ENCODE measurements around the gene EPB41L2.
"Not testable (repeated sequence)": the region's sequence is repeated elsewhere in the genome, so short reads cannot be mapped to it uniquely, and the experiment has no call there.

EPB41L2 gene

GRCh38 chr6:130918171-130918570, 144.9 kb downstream of the EPB41L2 start:
- H3K4me3 ChIP-seq (ENCODE audit: low read length), result no peak overlapping the region
- H3K27ac ChIP-seq (ENCODE audit: low read length), result no peak overlapping the region
- no peaks in the 10 kb centered on the region for H3K36me3 ChIP-seq (ENCODE audit: control insufficient read depth, low read depth, low read length)
- H3K9ac ChIP-seq (ENCODE audit: low read length), result no peak overlapping the region
- H3K27me3 ChIP-seq (ENCODE audit: control insufficient read depth, insufficient read depth, low read length), result no peaks in the 10 kb centered on the region
- no peaks in the 10 kb centered on the region for H3K4me1 ChIP-seq (ENCODE audit: control insufficient read depth, low read depth, low read length)
- peaks cover 2% of the 10 kb centered on the region for H3K9me3 ChIP-seq (ENCODE audit: control insufficient read depth, low read depth, low read length)

- not testable (repeated sequence) for H3K4me3 ChIP-seq (ENCODE audit: low read length); H3K36me3 ChIP-seq (ENCODE audit: control insufficient read depth, low read depth, low read length); H3K9me3 ChIP-seq (ENCODE audit: control insufficient read depth, low read depth, low read length); H3K27ac ChIP-seq (ENCODE audit: low read length); H3K27me3 ChIP-seq (ENCODE audit: control insufficient read depth, insufficient read depth, low read length); H3K4me1 ChIP-seq (ENCODE audit: control insufficient read depth, low read depth, low read length); H3K9ac ChIP-seq (ENCODE audit: low read length)
Observed at GRCh38 chr6:130915606-130916005, 147.4 kb downstream of the EPB41L2 start.

- H3K27me3 ChIP-seq (ENCODE audit: control insufficient read depth, insufficient read depth, low read length), result no peaks in the 10 kb centered on the region
- no peaks in the 10 kb centered on the region for H3K36me3 ChIP-seq (ENCODE audit: control insufficient read depth, low read depth, low read length)
- H3K27ac ChIP-seq (ENCODE audit: low read length), result no peak overlapping the region
- H3K4me1 ChIP-seq (ENCODE audit: control insufficient read depth, low read depth, low read length), result no peaks in the 10 kb centered on the region
- H3K4me3 ChIP-seq (ENCODE audit: low read length), result no peak overlapping the region
- H3K9me3 ChIP-seq (ENCODE audit: control insufficient read depth, low read depth, low read length), result peaks cover 2% of the 10 kb centered on the region
- H3K9ac ChIP-seq (ENCODE audit: low read length), result no peak overlapping the region
Observed at GRCh38 chr6:130913120-130913519, 149.9 kb downstream of the EPB41L2 start.

- Histone ChIP-seq H3K27me3 (ENCODE audit: control insufficient read depth, insufficient read depth, low read length) (no peaks in the 10 kb centered on the region), H3K4me1 (ENCODE audit: control insufficient read depth, low read depth, low read length) (no peaks in the 10 kb centered on the region), H3K36me3 (ENCODE audit: control insufficient read depth, low read depth, low read length) (no peaks in the 10 kb centered on the region), H3K9me3 (ENCODE audit: control insufficient read depth, low read depth, low read length) (peaks cover 2% of the 10 kb centered on the region), H3K27ac (ENCODE audit: low read length) (no peak overlapping the region), H3K4me3 (ENCODE audit: low read length) (no peak overlapping the region), H3K9ac (ENCODE audit: low read length) (no peak overlapping the region)
Observed at GRCh38 chr6:130912434-130912833, 150.6 kb downstream of the EPB41L2 start.

GRCh38 chr6:130908958-130909357, 154.1 kb downstream of the EPB41L2 start:
- Histone ChIP-seq H3K36me3 (ENCODE audit: control insufficient read depth, low read depth, low read length) (no peaks in the 10 kb centered on the region), H3K9me3 (ENCODE audit: control insufficient read depth, low read depth, low read length) (no peaks in the 10 kb centered on the region), H3K27ac (ENCODE audit: low read length) (no peak overlapping the region), H3K27me3 (ENCODE audit: control insufficient read depth, insufficient read depth, low read length) (no peaks in the 10 kb centered on the region), H3K9ac (ENCODE audit: low read length) (no peak overlapping the region), H3K4me3 (ENCODE audit: low read length) (no peak overlapping the region), H3K4me1 (ENCODE audit: control insufficient read depth, low read depth, low read length) (no peaks in the 10 kb centered on the region)

- H3K27ac ChIP-seq (ENCODE audit: low read length), result no peak overlapping the region
- H3K36me3 ChIP-seq (ENCODE audit: control insufficient read depth, low read depth, low read length), result no peaks in the 10 kb centered on the region
- H3K9ac ChIP-seq (ENCODE audit: low read length), result no peak overlapping the region
- no peak overlapping the region for H3K4me3 ChIP-seq (ENCODE audit: low read length)
- H3K4me1 ChIP-seq (ENCODE audit: control insufficient read depth, low read depth, low read length), result peaks cover 5% of the 10 kb centered on the region
- H3K9me3 ChIP-seq (ENCODE audit: control insufficient read depth, low read depth, low read length), result no peaks in the 10 kb centered on the region
- H3K27me3 ChIP-seq (ENCODE audit: control insufficient read depth, insufficient read depth, low read length), result no peaks in the 10 kb centered on the region
Observed at GRCh38 chr6:130908188-130908587, 154.9 kb downstream of the EPB41L2 start.

GRCh38 chr6:130907687-130908086, 155.4 kb downstream of the EPB41L2 start:
- no peak overlapping the region for H3K9ac ChIP-seq (ENCODE audit: low read length)
- no peaks in the 10 kb centered on the region for H3K27me3 ChIP-seq (ENCODE audit: control insufficient read depth, insufficient read depth, low read length)
- H3K27ac ChIP-seq (ENCODE audit: low read length), result no peak overlapping the region
- peaks cover 10% of the 10 kb centered on the region for H3K4me1 ChIP-seq (ENCODE audit: control insufficient read depth, low read depth, low read length)
- H3K9me3 ChIP-seq (ENCODE audit: control insufficient read depth, low read depth, low read length), result no peaks in the 10 kb centered on the region
- no peak overlapping the region for H3K4me3 ChIP-seq (ENCODE audit: low read length)
- H3K36me3 ChIP-seq (ENCODE audit: control insufficient read depth, low read depth, low read length), result no peaks in the 10 kb centered on the region

- peaks cover 10% of the 10 kb centered on the region for H3K4me1 ChIP-seq (ENCODE audit: control insufficient read depth, low read depth, low read length)
- H3K4me3 ChIP-seq (ENCODE audit: low read length), result no peak overlapping the region
- no peak overlapping the region for H3K27ac ChIP-seq (ENCODE audit: low read length)
- no peaks in the 10 kb centered on the region for H3K27me3 ChIP-seq (ENCODE audit: control insufficient read depth, insufficient read depth, low read length)
- no peak overlapping the region for H3K9ac ChIP-seq (ENCODE audit: low read length)
- no peaks in the 10 kb centered on the region for H3K36me3 ChIP-seq (ENCODE audit: control insufficient read depth, low read depth, low read length)
- H3K9me3 ChIP-seq (ENCODE audit: control insufficient read depth, low read depth, low read length), result no peaks in the 10 kb centered on the region
Observed at GRCh38 chr6:130906736-130907381, 156.2 kb downstream of the EPB41L2 start.

GRCh38 chr6:130903602-130904001, 159.4 kb downstream of the EPB41L2 start:
- H3K27me3 ChIP-seq (ENCODE audit: control insufficient read depth, insufficient read depth, low read length), result no peaks in the 10 kb centered on the region
- no peak overlapping the region for H3K27ac ChIP-seq (ENCODE audit: low read length)
- no peaks in the 10 kb centered on the region for H3K36me3 ChIP-seq (ENCODE audit: control insufficient read depth, low read depth, low read length)
- no peaks in the 10 kb centered on the region for H3K9me3 ChIP-seq (ENCODE audit: control insufficient read depth, low read depth, low read length)
- H3K9ac ChIP-seq (ENCODE audit: low read length), result no peak overlapping the region
- H3K4me1 ChIP-seq (ENCODE audit: control insufficient read depth, low read depth, low read length), result peaks cover 10% of the 10 kb centered on the region
- no peak overlapping the region for H3K4me3 ChIP-seq (ENCODE audit: low read length)

- Histone ChIP-seq H3K9ac (ENCODE audit: low read length) (no peak overlapping the region), H3K27ac (ENCODE audit: low read length) (no peak overlapping the region), H3K9me3 (ENCODE audit: control insufficient read depth, low read depth, low read length) (no peaks in the 10 kb centered on the region), H3K4me3 (ENCODE audit: low read length) (no peak overlapping the region), H3K4me1 (ENCODE audit: control insufficient read depth, low read depth, low read length) (peaks cover 10% of the 10 kb centered on the region), H3K36me3 (ENCODE audit: control insufficient read depth, low read depth, low read length) (no peaks in the 10 kb centered on the region), H3K27me3 (ENCODE audit: control insufficient read depth, insufficient read depth, low read length) (no peaks in the 10 kb centered on the region)
Observed at GRCh38 chr6:130903007-130903406, 160.0 kb downstream of the EPB41L2 start.

- Histone ChIP-seq H3K27ac (ENCODE audit: low read length) (no peak overlapping the region), H3K27me3 (ENCODE audit: control insufficient read depth, insufficient read depth, low read length) (no peaks in the 10 kb centered on the region), H3K4me3 (ENCODE audit: low read length) (no peak overlapping the region), H3K9ac (ENCODE audit: low read length) (no peak overlapping the region), H3K9me3 (ENCODE audit: control insufficient read depth, low read depth, low read length) (no peaks in the 10 kb centered on the region), H3K4me1 (ENCODE audit: control insufficient read depth, low read depth, low read length) (peaks cover 10% of the 10 kb centered on the region), H3K36me3 (ENCODE audit: control insufficient read depth, low read depth, low read length) (no peaks in the 10 kb centered on the region)
Observed at GRCh38 chr6:130900913-130901312, 162.1 kb downstream of the EPB41L2 start.

- Histone ChIP-seq H3K9me3 (ENCODE audit: control insufficient read depth, low read depth, low read length) (no peaks in the 10 kb centered on the region), H3K4me1 (ENCODE audit: control insufficient read depth, low read depth, low read length) (no peaks in the 10 kb centered on the region), H3K9ac (ENCODE audit: low read length) (no peak overlapping the region), H3K27me3 (ENCODE audit: control insufficient read depth, insufficient read depth, low read length) (no peaks in the 10 kb centered on the region), H3K27ac (ENCODE audit: low read length) (no peak overlapping the region), H3K36me3 (ENCODE audit: control insufficient read depth, low read depth, low read length) (no peaks in the 10 kb centered on the region), H3K4me3 (ENCODE audit: low read length) (no peak overlapping the region)
Observed at GRCh38 chr6:130896249-130896648, 166.8 kb downstream of the EPB41L2 start.
